ENCODE data around the gene NEDD4. TPM values are rescaled to one million over a fixed set of nuclear protein-coding genes. Genes with fewer than 3 reads are reported as not detected.
A peak's percentile ranks its signal among the peaks of the same experiment; 100 is the strongest.

The NEDD4 gene
- polyA plus RNA-seq, 3 donors = 1.2 to 3.8 (median 1.3) TPM

- Histone ChIP-seq H3K27me3 (ENCODE audit: control insufficient read depth in 2 of 2, insufficient read depth in 2 of 2, low read length in 2 of 2) (no peaks in the 10 kb centered on the region), H3K4me3 (replicated peaks in 1 of 3; ENCODE audit: low read depth in 2 of 3, low read length in 3 of 3) (no peak overlapping the region), H2AFZ (ENCODE audit: insufficient read depth, low read depth, low read length, poor library complexity, severe bottlenecking) (no peak overlapping the region), H3K4me2 (replicated peaks; ENCODE audit: extremely low read depth, low read length, poor library complexity, severe bottlenecking) (no peak overlapping the region), H3K27ac (ENCODE audit: low read depth in 1 of 2, low read length in 2 of 2) (no peak overlapping the region), H3K9me3 (replicated peaks in 1 of 2; ENCODE audit: control insufficient read depth in 1 of 2, insufficient read depth in 1 of 2, low read length in 2 of 2) (no peaks in the 10 kb centered on the region), H3K36me3 (replicated peaks in 1 of 2; ENCODE audit: control insufficient read depth in 1 of 2, insufficient read depth in 2 of 2, low read length in 2 of 2) (no peaks in the 10 kb centered on the region), H3K79me2 (ENCODE audit: insufficient read depth, low read length) (no peaks in the 10 kb centered on the region), H3K9ac (ENCODE audit: insufficient read depth, low read length, poor library complexity, severe bottlenecking) (no peak overlapping the region), H3K4me1 (ENCODE audit: control insufficient read depth in 1 of 2, insufficient read depth in 2 of 2, low read length in 2 of 2) (peaks cover 3 to 7% of the 10 kb centered on the region in 2 donors), H4K20me1 (ENCODE audit: insufficient read depth, low read length) (no peaks in the 10 kb centered on the region)
- Mint-ChIP-seq H3K27ac (peak overlapping the region in 1 of 7 donors; percentile 32), H3K36me3 (peaks cover 3 to 14% of the 10 kb centered on the region in 2 donors), H3K27me3 (ENCODE audit: low read depth in 3 of 3) (peaks cover 0 to 1% (median 0%) of the 10 kb centered on the region in 3 donors), H3K4me1 (peaks cover 9% of the 10 kb centered on the region), H3K4me3 (no peak overlapping the region), H3K9me3 (peaks cover 0 to 2% (median 0%) of the 10 kb centered on the region in 7 donors)
- TF ChIP-seq CTCF (IDR thresholded peaks at IDR 0.05) = no peak
- intact Hi-C loops (cut with micrococcal nuclease) = no loop called here
- no CpG with 5 or more reads among the region's 2 CpGs for WGBS (ENCODE audit: insufficient coverage)
- DNase-seq = peak in 1 of 3 donors; percentile 6
Observed at GRCh38 chr15:55829826-55830225, 163.6 kb downstream of the NEDD4 start.

GRCh38 chr15:55827955-55828354, 165.5 kb downstream of the NEDD4 start:
- H3K27me3 ChIP-seq (ENCODE audit: control insufficient read depth in 2 of 2, insufficient read depth in 2 of 2, low read length in 2 of 2) = no peaks in the 10 kb centered on the region
- no peak overlapping the region for H3K4me2 ChIP-seq (replicated peaks; ENCODE audit: extremely low read depth, low read length, poor library complexity, severe bottlenecking)
- H3K36me3 ChIP-seq (replicated peaks in 1 of 2; ENCODE audit: control insufficient read depth in 1 of 2, insufficient read depth in 2 of 2, low read length in 2 of 2) = no peaks in the 10 kb centered on the region
- intact Hi-C loops (cut with micrococcal nuclease) = no loop called here
- WGBS (ENCODE audit: insufficient coverage) = no CpG with 5 or more reads among the region's 2 CpGs
- TF ChIP-seq CTCF (IDR thresholded peaks at IDR 0.05) = no peak
- no peaks in the 10 kb centered on the region for H4K20me1 ChIP-seq (ENCODE audit: insufficient read depth, low read length)
- Mint-ChIP-seq H3K9me3 (peaks cover 0 to 2% (median 0%) of the 10 kb centered on the region in 7 donors), H3K27me3 (ENCODE audit: low read depth in 3 of 3) (peaks cover 0 to 1% (median 0%) of the 10 kb centered on the region in 3 donors), H3K36me3 (peaks cover 3 to 11% of the 10 kb centered on the region in 2 donors), H3K27ac (no peak overlapping the region), H3K4me3 (no peak overlapping the region), H3K4me1 (peaks cover 9% of the 10 kb centered on the region)
- H3K79me2 ChIP-seq (ENCODE audit: insufficient read depth, low read length) = no peaks in the 10 kb centered on the region
- no peaks in the 10 kb centered on the region for H3K9me3 ChIP-seq (replicated peaks in 1 of 2; ENCODE audit: control insufficient read depth in 1 of 2, insufficient read depth in 1 of 2, low read length in 2 of 2)
- no peak overlapping the region for H3K4me3 ChIP-seq (replicated peaks in 1 of 3; ENCODE audit: low read depth in 2 of 3, low read length in 3 of 3)
- H3K9ac ChIP-seq (ENCODE audit: insufficient read depth, low read length, poor library complexity, severe bottlenecking) = no peak overlapping the region
- peaks cover 3 to 7% of the 10 kb centered on the region in 2 donors for H3K4me1 ChIP-seq (ENCODE audit: control insufficient read depth in 1 of 2, insufficient read depth in 2 of 2, low read length in 2 of 2)
- H2AFZ ChIP-seq (ENCODE audit: insufficient read depth, low read depth, low read length, poor library complexity, severe bottlenecking) = no peak overlapping the region
- no peak overlapping the region for H3K27ac ChIP-seq (ENCODE audit: low read depth in 1 of 2, low read length in 2 of 2)
- no peak for DNase-seq
